HFFc6 (cell line): ENCODE data around the gene DNAJC10. TPM values are rescaled to one million over a fixed set of nuclear protein-coding genes. Genes with fewer than 3 reads are reported as not detected.

Experiments
- DNase-seq: peaks from one replicate; pipeline ENCODE4 v3.0.0-alpha.2; 2018
- H3K27ac Mint-ChIP-seq: 2 replicates; pipeline ENCODE4 v1.8.0; 2020; ENCODE audit warnings: mild to moderate bottlenecking, mixed read lengths
- H3K27me3 Mint-ChIP-seq: 2 replicates; pipeline ENCODE4 v1.8.0; 2021; ENCODE audit warnings: mild to moderate bottlenecking, moderate library complexity, mixed read lengths; ENCODE audit not compliant: insufficient read depth
- H3K36me3 Mint-ChIP-seq: 2 replicates; pipeline ENCODE4 v1.8.0; 2021; ENCODE audit warnings: low read depth, mixed read lengths
- H3K4me1 Mint-ChIP-seq: 2 replicates; pipeline ENCODE4 v1.8.0; 2020; ENCODE audit warnings: low read depth, mixed read lengths
- H3K4me3 Mint-ChIP-seq: 2 replicates; pipeline ENCODE4 v1.8.0; 2020; ENCODE audit warnings: mild to moderate bottlenecking, moderate library complexity, mixed read lengths
- H3K9me3 Mint-ChIP-seq: 2 replicates; pipeline ENCODE4 v1.8.0; 2020; ENCODE audit warnings: mild to moderate bottlenecking, mixed read lengths
- total RNA-seq, 6 experiments: library from RNA; stranded (reverse); fragmentation: NEBNext Ultra II Directional; extraction: Animal tissue kit (Norgen Biotek cat#: 25700); gene quantifications; 2 replicates in 1 of 6; 3 replicates in 5 of 6; pipeline ENCODE4 v1.2.3, GENCODE V29; 2021
- TF ChIP-seq, protein P1 (sequence below): fragments of 200-600 bp; sonication (generic); IDR thresholded peaks from 2 replicates; pipeline ENCODE4 v1.5.0; 2021; ENCODE audit warnings: antibody characterized with exemption, mild to moderate bottlenecking

Gene DNAJC10
- total RNA-seq, 6 experiments from 2014 or later, result 128 to 137 (median 131) TPM

DNA sequence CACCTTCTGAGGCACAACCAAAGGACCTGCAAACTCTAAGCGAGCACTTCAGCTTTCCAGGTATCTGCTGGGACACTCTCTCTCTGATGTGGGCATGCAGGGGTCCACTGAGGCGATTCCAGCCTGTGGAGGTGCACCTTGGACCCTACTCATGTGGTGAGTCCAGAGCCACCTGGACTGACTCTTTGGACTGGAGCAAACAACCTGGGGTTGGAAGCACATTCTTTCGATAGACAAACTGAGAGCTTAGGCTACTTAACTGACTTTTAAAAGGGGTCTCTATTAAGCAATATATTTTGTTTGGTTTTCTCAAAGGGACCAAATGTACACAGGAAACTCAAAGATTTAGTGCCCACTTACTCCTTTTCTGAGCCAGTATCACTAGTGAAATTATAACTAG, 98.7 kb downstream of the DNAJC10 start:
- Mint-ChIP-seq H3K4me1 (peaks cover 8% of the 10 kb centered on the region), H3K4me3 (no peak overlapping the region), H3K27me3 (peaks cover 18% of the 10 kb centered on the region), H3K9me3 (no peaks in the 10 kb centered on the region), H3K36me3 (no peaks in the 10 kb centered on the region), H3K27ac (no peak overlapping the region)
- TF ChIP-seq, protein P1, sequence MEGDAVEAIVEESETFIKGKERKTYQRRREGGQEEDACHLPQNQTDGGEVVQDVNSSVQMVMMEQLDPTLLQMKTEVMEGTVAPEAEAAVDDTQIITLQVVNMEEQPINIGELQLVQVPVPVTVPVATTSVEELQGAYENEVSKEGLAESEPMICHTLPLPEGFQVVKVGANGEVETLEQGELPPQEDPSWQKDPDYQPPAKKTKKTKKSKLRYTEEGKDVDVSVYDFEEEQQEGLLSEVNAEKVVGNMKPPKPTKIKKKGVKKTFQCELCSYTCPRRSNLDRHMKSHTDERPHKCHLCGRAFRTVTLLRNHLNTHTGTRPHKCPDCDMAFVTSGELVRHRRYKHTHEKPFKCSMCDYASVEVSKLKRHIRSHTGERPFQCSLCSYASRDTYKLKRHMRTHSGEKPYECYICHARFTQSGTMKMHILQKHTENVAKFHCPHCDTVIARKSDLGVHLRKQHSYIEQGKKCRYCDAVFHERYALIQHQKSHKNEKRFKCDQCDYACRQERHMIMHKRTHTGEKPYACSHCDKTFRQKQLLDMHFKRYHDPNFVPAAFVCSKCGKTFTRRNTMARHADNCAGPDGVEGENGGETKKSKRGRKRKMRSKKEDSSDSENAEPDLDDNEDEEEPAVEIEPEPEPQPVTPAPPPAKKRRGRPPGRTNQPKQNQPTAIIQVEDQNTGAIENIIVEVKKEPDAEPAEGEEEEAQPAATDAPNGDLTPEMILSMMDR, result no peak
- DNase-seq, result no peak

DNA sequence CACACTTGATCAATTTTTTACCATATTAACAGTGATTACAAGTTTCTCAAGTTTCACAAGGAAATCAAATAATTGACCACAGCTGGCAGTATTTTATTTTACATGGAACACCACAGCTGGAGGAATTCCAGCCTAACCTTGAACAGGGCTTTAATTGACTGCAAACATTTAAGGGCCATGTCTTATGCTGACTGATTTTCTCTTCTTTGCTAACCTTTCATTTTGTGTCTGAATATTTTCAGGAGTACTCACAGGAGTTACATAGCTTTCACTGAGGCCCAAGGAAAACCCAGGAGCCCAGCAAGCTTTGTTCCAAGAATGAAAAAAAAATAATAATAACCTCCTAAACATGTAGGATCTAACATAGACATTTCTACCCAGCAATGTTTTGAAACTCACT, 100.8 kb downstream of the DNAJC10 start:
- DNase-seq, result no peak
- no peaks in the 10 kb centered on the region for H3K36me3 Mint-ChIP-seq
- H3K9me3 Mint-ChIP-seq, result no peaks in the 10 kb centered on the region
- TF ChIP-seq, protein P1, result no peak
- H3K4me1 Mint-ChIP-seq, result peaks cover 8% of the 10 kb centered on the region
- no peak overlapping the region for H3K4me3 Mint-ChIP-seq
- peaks cover 8% of the 10 kb centered on the region for H3K27me3 Mint-ChIP-seq
- H3K27ac Mint-ChIP-seq, result no peak overlapping the region

DNA sequence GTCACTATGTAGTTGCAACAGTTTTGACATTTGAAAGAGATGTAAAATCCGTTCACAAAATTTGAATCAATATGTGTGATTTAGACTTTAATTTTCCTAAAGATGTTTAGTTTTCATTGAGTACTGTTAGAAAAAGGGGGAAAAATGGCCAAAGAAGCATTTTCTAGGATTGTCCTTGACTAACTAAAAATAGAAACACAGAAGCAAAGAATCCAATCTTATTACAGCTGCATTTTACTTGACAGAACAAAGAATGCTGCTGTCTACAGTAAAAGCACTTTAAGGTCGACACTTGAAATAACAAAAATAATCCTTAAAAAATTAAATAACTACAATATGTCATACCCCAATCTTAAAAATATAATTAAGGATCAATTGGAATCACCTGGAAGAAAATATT, 101.5 kb downstream of the DNAJC10 start:
- H3K27me3 Mint-ChIP-seq, result peaks cover 5% of the 10 kb centered on the region; the same call in 1 of the 2 replicates
- H3K36me3 Mint-ChIP-seq, result no peaks in the 10 kb centered on the region
- TF ChIP-seq, protein P1, result no peak
- no peak overlapping the region for H3K27ac Mint-ChIP-seq
- DNase-seq, result no peak
- H3K4me3 Mint-ChIP-seq, result no peak overlapping the region
- H3K4me1 Mint-ChIP-seq, result peaks cover 8% of the 10 kb centered on the region
- H3K9me3 Mint-ChIP-seq, result no peaks in the 10 kb centered on the region

DNA sequence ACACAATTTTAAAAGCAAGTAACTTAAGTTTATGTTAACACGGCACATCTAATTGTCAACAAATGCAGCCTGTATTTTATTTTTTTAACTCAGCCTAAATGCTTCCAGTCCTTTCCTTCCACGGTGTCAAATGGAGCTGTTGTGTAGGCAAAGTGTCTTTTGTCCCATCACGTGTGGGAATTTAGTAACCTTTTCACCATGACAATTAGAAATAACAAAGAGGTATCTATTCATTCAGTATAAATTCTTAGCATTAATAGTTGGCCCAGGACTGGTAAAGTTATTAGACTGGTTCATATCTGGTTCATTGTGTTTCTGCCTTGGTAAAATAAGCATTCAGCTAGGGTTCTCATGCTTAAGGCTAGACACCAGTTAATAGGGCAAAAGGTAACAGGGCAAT, 102.4 kb downstream of the DNAJC10 start:
- Mint-ChIP-seq H3K27ac (no peak overlapping the region), H3K36me3 (no peaks in the 10 kb centered on the region), H3K4me3 (no peak overlapping the region), H3K9me3 (no peaks in the 10 kb centered on the region), H3K27me3 (peaks cover 5% of the 10 kb centered on the region; the same call in 1 of the 2 replicates), H3K4me1 (peaks cover 8% of the 10 kb centered on the region)
- DNase-seq, result no peak
- TF ChIP-seq, protein P1, result no peak

DNA sequence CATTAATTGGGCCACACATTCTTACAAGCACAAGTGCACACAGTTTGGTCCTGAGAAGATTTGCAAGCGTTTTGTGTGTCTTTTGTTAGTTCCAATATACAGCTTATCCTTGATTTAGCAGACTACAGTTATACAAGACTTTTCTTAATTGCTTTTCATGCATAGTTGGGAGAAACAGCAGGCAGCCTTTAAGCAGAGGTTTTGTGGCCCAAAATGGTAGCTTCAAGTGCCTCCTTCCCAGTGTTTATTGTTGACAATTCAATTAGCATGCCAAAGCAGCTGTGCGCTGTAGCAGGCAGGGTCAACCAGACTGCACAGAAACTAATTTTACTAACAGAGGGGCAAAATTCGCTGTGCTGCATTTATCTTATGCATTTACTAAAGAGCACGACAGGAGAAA, 102.9 kb downstream of the DNAJC10 start:
- TF ChIP-seq, protein P1, result no peak
- Mint-ChIP-seq H3K4me3 (no peak overlapping the region), H3K27ac (no peak overlapping the region), H3K4me1 (peaks cover 8% of the 10 kb centered on the region), H3K27me3 (peaks cover 8% of the 10 kb centered on the region), H3K9me3 (no peaks in the 10 kb centered on the region), H3K36me3 (no peaks in the 10 kb centered on the region)
- DNase-seq, result no peak

DNA sequence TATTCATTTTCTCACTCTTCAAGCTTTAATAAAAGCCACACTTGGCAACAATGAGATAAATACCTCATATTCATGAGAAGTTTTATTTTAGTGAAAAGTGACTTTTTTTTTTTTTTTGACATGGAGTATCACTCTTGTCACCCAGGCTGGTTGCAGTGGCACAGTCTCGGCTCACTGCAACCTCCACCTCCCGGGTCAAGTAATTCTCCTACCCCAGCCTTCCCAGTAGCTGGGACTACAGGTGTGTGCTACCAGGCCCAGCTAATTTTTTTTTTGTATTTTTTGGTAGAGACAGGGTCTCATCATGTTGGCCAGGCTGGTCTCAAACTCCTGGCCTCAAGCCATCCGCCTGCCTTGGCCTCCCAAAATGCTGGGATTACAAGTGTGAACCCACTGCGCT, 103.4 kb downstream of the DNAJC10 start:
- peaks cover 8% of the 10 kb centered on the region for H3K4me1 Mint-ChIP-seq

More for the DNA sequence above, 103.4 kb downstream of the DNAJC10 start:
- TF ChIP-seq, protein P1, result no peak
- Mint-ChIP-seq H3K27ac (no peak overlapping the region), H3K36me3 (no peaks in the 10 kb centered on the region), H3K4me3 (no peak overlapping the region), H3K9me3 (no peaks in the 10 kb centered on the region), H3K27me3 (peaks cover 8% of the 10 kb centered on the region)
- DNase-seq, result no peak
